GM12878 (cell line): ENCODE measurements around the gene PLA2G2C. TPM values are rescaled to one million over a fixed set of nuclear protein-coding genes. Genes with fewer than 3 reads are reported as not detected.
A peak's percentile ranks its signal among the peaks of the same experiment; 100 is the strongest.

Source experiments
- BACH1 ChIP-seq: fragments of 450-650 bp; IDR thresholded peaks from 2 replicates; pipeline ENCODE4 v1.6.1; 2017; ENCODE audit warnings: mild to moderate bottlenecking, borderline replicate concordance
- CREB1 ChIP-seq: IDR thresholded peaks from 2 replicates; pipeline ENCODE4 v1.6.1; 2012; ENCODE audit warnings: low read depth, mild to moderate bottlenecking, inconsistent platforms
- EGR1 ChIP-seq, 2 experiments: IDR thresholded peaks; 1 replicate in 1 of 2; 2 replicates in 1 of 2; pipeline ENCODE4 v1.6.1; 2011 to 2012; ENCODE audit warnings: low read depth in 2 of 2, low read length in 2 of 2, borderline replicate concordance in 1 of 2, mild to moderate bottlenecking in 1 of 2, moderate library complexity in 1 of 2
- EZH2 ChIP-seq: IDR thresholded peaks from 2 replicates; pipeline ENCODE4 v1.6.1; 2012; ENCODE audit warnings: low read depth, mild to moderate bottlenecking, control low read depth, inconsistent platforms, low read length, borderline replicate concordance; ENCODE audit not compliant: control insufficient read depth
- GABPA ChIP-seq: IDR thresholded peaks from 2 replicates; pipeline ENCODE4 v1.6.1; 2014; ENCODE audit warnings: antibody characterized with exemption, low read depth, mild to moderate bottlenecking, inconsistent platforms
- HDGF ChIP-seq: fragments of 450-650 bp; IDR thresholded peaks from 2 replicates; pipeline ENCODE4 v1.6.1; 2016; ENCODE audit warnings: antibody characterized with exemption
- IRF4 ChIP-seq: IDR thresholded peaks from 2 replicates; pipeline ENCODE4 v1.6.1; 2011; ENCODE audit warnings: low read depth, low read length
- RAD51 ChIP-seq: fragments of 450-650 bp; IDR thresholded peaks from 2 replicates; pipeline ENCODE4 v1.6.1; 2016; ENCODE audit warnings: moderate library complexity, mild to moderate bottlenecking, inconsistent platforms
- RBBP5 ChIP-seq: fragments of 200-600 bp; sonication (generic); conservative IDR thresholded peaks from 2 replicates; pipeline ENCODE4 v1.6.1; 2016
- SIN3A ChIP-seq: IDR thresholded peaks from 2 replicates; pipeline ENCODE4 v1.6.1; 2012; ENCODE audit warnings: low read depth, low read length, improper control_type of control experiment
- SUZ12 ChIP-seq: fragments of 200-600 bp; sonication (generic); IDR thresholded peaks from one replicate; pipeline ENCODE4 v1.6.1; 2018; ENCODE audit warnings: antibody characterized with exemption, mild to moderate bottlenecking; ENCODE audit not compliant: unreplicated experiment
- ZZZ3 ChIP-seq: IDR thresholded peaks from 2 replicates; pipeline ENCODE4 v1.6.1; 2011; ENCODE audit warnings: low read depth; ENCODE audit not compliant: control insufficient read depth, insufficient read length
- polyA plus RNA-seq, 11 experiments: library from polyadenylated mRNA; depleted of rRNA in 4 of 11; unstranded in 6 of 11; stranded (reverse) in 5 of 11; fragments of >200 nt; fragmentation: Nextera tagmentation in 4 of 11; fragmentation: Illumina TruSeq in 1 of 11; extraction: Ambion mirVana in 4 of 11; extraction: Trizol in 1 of 11; gene quantifications; 1 replicate in 1 of 11; 2 replicates in 10 of 11; pipeline versions ENCODE4 v1.2.1 to v1.2.3, GENCODE V29; 2011 to 2016; ENCODE audit warnings: inconsistent platforms in 2 of 11, missing spikeins in 2 of 11, low read depth in 1 of 11
- total RNA-seq, 4 experiments: library from RNA; depleted of rRNA in 3 of 4; stranded (reverse); fragments of >200 nt in 3 of 4; fragmentation: Illumina TruSeq in 1 of 4; extraction: Trizol in 1 of 4; gene quantifications; 2 replicates each; pipeline versions ENCODE4 v1.2.1 to v1.2.3, GENCODE V29; 2013 to 2021
- TF ChIP-seq, protein P1 (sequence below): fragments of 450-650 bp; IDR thresholded peaks from 2 replicates; pipeline ENCODE4 v1.6.1; 2018; ENCODE audit warnings: mild to moderate bottlenecking, low read depth, moderate library complexity; ENCODE audit not compliant: partially characterized antibody
- TF ChIP-seq, protein P2 (sequence below): IDR thresholded peaks from 2 replicates; pipeline ENCODE4 v1.6.1; 2011; ENCODE audit warnings: low read depth, low read length, improper control_type of control experiment, borderline replicate concordance
- TF ChIP-seq, protein P3 (sequence below): fragments of 450-650 bp; IDR thresholded peaks from 2 replicates; pipeline ENCODE4 v1.6.1; 2018; ENCODE audit warnings: borderline replicate concordance, mild to moderate bottlenecking; ENCODE audit not compliant: partially characterized antibody
- TF ChIP-seq, protein P4 (sequence below): fragments of 450-650 bp; IDR thresholded peaks from 2 replicates; pipeline ENCODE4 v1.6.1; 2014; ENCODE audit warnings: mild to moderate bottlenecking
- TF ChIP-seq, protein P5 (sequence below): fragments of 450-650 bp; IDR thresholded peaks from 2 replicates; pipeline ENCODE4 v1.6.1; 2016; ENCODE audit warnings: mild to moderate bottlenecking

PLA2G2C gene
- total and polyA plus RNA-seq, 10 of the 15 experiments (the other 5 are each of a cell fraction or from before 2014, with no cell fraction given): 0.05 TPM; not detected in 9

DNA sequence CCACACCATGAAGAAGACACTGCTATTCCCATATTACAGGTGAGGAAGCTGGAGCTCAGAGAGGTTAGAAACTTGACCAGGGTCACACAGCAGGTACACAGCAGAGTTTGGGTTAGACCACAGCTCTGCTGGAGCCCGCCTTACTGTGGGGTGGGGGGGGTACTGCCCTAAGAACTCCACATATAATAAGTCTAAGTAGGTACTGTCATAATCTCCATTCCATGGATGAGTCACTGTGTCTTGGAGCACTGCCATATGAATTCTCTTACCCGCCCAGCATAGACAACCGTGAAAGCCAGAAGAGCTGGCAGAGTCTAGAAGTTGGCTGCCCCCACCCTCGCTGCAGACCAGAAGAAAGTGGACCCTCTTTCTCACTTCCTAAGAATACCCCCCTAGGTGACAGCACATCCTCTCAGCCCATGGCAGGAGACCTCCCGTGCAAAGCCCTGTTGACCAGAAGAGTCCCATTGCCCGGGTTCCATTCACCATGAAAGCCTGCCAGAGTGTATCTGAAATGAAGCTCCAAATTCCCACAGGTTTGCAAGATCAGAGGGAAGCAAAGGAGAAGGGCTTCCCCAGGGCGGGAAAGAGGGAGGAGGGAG is 61.8 kb downstream of the PLA2G2C start (continued):
- TF ChIP-seq, protein P1, sequence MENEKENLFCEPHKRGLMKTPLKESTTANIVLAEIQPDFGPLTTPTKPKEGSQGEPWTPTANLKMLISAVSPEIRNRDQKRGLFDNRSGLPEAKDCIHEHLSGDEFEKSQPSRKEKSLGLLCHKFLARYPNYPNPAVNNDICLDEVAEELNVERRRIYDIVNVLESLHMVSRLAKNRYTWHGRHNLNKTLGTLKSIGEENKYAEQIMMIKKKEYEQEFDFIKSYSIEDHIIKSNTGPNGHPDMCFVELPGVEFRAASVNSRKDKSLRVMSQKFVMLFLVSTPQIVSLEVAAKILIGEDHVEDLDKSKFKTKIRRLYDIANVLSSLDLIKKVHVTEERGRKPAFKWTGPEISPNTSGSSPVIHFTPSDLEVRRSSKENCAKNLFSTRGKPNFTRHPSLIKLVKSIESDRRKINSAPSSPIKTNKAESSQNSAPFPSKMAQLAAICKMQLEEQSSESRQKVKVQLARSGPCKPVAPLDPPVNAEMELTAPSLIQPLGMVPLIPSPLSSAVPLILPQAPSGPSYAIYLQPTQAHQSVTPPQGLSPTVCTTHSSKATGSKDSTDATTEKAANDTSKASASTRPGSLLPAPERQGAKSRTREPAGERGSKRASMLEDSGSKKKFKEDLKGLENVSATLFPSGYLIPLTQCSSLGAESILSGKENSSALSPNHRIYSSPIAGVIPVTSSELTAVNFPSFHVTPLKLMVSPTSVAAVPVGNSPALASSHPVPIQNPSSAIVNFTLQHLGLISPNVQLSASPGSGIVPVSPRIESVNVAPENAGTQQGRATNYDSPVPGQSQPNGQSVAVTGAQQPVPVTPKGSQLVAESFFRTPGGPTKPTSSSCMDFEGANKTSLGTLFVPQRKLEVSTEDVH: no peak
- TF ChIP-seq BACH1 (no peak), HDGF (no peak), CREB1 (no peak), IRF4 (0 out of 2 replicates have a peak, but pooled peaks have one; percentile 25), GABPA (no peak), SUZ12 (no peak), EGR1 (IDR thresholded peaks at IDR 0.05; ENCODE audit: borderline replicate concordance in 1 of 2, low read depth in 2 of 2, low read length in 2 of 2) (no peak), ZZZ3 (no peak), RBBP5 (no peak), EZH2 (no peak), RAD51 (no peak), SIN3A (no peak)
- TF ChIP-seq, protein P2, sequence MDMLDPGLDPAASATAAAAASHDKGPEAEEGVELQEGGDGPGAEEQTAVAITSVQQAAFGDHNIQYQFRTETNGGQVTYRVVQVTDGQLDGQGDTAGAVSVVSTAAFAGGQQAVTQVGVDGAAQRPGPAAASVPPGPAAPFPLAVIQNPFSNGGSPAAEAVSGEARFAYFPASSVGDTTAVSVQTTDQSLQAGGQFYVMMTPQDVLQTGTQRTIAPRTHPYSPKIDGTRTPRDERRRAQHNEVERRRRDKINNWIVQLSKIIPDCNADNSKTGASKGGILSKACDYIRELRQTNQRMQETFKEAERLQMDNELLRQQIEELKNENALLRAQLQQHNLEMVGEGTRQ: no peak
- TF ChIP-seq, protein P3, sequence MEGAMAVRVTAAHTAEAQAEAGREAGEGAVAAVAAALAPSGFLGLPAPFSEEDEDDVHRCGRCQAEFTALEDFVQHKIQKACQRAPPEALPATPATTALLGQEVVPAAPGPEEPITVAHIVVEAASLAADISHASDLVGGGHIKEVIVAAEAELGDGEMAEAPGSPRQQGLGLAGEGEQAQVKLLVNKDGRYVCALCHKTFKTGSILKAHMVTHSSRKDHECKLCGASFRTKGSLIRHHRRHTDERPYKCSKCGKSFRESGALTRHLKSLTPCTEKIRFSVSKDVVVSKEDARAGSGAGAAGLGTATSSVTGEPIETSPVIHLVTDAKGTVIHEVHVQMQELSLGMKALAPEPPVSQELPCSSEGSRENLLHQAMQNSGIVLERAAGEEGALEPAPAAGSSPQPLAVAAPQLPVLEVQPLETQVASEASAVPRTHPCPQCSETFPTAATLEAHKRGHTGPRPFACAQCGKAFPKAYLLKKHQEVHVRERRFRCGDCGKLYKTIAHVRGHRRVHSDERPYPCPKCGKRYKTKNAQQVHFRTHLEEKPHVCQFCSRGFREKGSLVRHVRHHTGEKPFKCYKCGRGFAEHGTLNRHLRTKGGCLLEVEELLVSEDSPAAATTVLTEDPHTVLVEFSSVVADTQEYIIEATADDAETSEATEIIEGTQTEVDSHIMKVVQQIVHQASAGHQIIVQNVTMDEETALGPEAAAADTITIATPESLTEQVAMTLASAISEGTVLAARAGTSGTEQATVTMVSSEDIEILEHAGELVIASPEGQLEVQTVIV: no peak
- TF ChIP-seq, protein P4, sequence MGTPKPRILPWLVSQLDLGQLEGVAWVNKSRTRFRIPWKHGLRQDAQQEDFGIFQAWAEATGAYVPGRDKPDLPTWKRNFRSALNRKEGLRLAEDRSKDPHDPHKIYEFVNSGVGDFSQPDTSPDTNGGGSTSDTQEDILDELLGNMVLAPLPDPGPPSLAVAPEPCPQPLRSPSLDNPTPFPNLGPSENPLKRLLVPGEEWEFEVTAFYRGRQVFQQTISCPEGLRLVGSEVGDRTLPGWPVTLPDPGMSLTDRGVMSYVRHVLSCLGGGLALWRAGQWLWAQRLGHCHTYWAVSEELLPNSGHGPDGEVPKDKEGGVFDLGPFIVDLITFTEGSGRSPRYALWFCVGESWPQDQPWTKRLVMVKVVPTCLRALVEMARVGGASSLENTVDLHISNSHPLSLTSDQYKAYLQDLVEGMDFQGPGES: no peak
- TF ChIP-seq, protein P5, sequence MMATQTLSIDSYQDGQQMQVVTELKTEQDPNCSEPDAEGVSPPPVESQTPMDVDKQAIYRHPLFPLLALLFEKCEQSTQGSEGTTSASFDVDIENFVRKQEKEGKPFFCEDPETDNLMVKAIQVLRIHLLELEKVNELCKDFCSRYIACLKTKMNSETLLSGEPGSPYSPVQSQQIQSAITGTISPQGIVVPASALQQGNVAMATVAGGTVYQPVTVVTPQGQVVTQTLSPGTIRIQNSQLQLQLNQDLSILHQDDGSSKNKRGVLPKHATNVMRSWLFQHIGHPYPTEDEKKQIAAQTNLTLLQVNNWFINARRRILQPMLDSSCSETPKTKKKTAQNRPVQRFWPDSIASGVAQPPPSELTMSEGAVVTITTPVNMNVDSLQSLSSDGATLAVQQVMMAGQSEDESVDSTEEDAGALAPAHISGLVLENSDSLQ: no peak
